ENCODE measurements around the gene SERPINA12.

DNA sequence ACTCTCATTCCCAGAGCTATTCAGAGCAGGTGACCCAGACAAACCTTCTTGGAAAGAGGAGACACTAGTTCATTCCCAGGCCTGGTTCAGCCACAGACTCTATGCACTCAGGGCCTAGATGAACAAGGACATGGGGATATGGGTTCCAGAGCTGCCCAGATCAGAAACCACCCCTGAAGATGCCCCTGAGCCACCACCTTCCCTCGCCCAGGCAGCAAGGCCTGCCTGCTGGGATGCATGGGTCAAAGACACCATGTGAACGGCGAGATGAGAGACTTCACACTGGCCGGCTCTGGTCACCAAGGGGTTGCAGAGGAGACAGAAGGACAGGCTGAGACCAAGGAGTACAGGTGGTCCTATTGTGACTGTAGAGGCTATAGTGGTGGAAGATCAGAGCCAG is 4.1 kb downstream of the SERPINA12 start:
- no peak for TF ChIP-seq CTCF (IDR thresholded peaks at IDR 0.05)
- no peak for TF ChIP-seq POLR2A (IDR thresholded peaks at IDR 0.05)
- no peak for TF ChIP-seq EP300 (IDR thresholded peaks at IDR 0.05)
